B cell (primary cell): ENCODE measurements around the gene PILRB. TPM values are rescaled to one million over a fixed set of nuclear protein-coding genes. Genes with fewer than 3 reads are reported as not detected.
"Not testable (repeated sequence)": the region's sequence is repeated elsewhere in the genome, so short reads cannot be mapped to it uniquely, and the experiment has no call there.

Source experiments
- ATAC-seq: fragments of 200-7000 bp; cut with Tn5 transposase; one replicate; pipeline ENCODE4 v1.10.0; 2021; ENCODE audit warnings: low read depth, mild to moderate bottlenecking, moderate number of reproducible peaks, moderate library complexity
- CTCF ChIA-PET: fragments of 350-600 bp; sonication (Branson Sonifier 250); formaldehyde crosslinking; loops from one replicate; lab custom pipeline; 2021; ENCODE audit warnings: antibody characterized with exemption, inconsistent platforms; lab: Charles Lee
- POLR2A ChIA-PET: fragments of 350-600 bp; sonication (Branson Sonifier 250); formaldehyde crosslinking; loops from one replicate; lab custom pipeline; 2021; ENCODE audit warnings: antibody characterized with exemption; lab: Charles Lee
- DNase-seq: peaks from one replicate; pipeline ENCODE4 v3.0.0; 2013
- H2AFZ ChIP-seq: 2 replicates; pipeline ENCODE4 v1.6.1; 2012; ENCODE audit warnings: mild to moderate bottlenecking, low read depth, low read length; ENCODE audit not compliant: insufficient read depth, poor library complexity, severe bottlenecking
- H3K27ac ChIP-seq, 2 donors: 1 replicate in 1 of 2; 2 replicates in 1 of 2; pipeline ENCODE4 v1.5.1; 2012 to 2013; ENCODE audit warnings: low read length in 2 of 2, mild to moderate bottlenecking in 2 of 2, moderate library complexity in 1 of 2
- H3K27me3 ChIP-seq, 4 experiments: fragments of 200-600 bp in 1 of 4; sonication (generic) in 1 of 4; replicated peaks in 1 of 4; 1 replicate in 2 of 4; 2 replicates in 2 of 4; pipeline versions ENCODE4 v1.6.1 to v1.7.0; 2013 to 2016; ENCODE audit warnings: low read length in 3 of 4, mild to moderate bottlenecking in 2 of 4, mixed read lengths in 1 of 4, moderate library complexity in 1 of 4; ENCODE audit not compliant: insufficient read depth in 4 of 4, control insufficient read depth in 3 of 4; ENCODE audit errors: control extremely low read depth in 1 of 4
- H3K36me3 ChIP-seq, 2 experiments: replicated peaks in 1 of 2; 1 replicate in 1 of 2; 2 replicates in 1 of 2; pipeline versions ENCODE4 v1.6.1 to v1.7.1; 2013; ENCODE audit warnings: low read length in 1 of 2; ENCODE audit not compliant: insufficient read depth in 2 of 2, control insufficient read depth in 1 of 2; ENCODE audit errors: control extremely low read depth in 1 of 2, extremely low read depth in 1 of 2
- H3K4me1 ChIP-seq, 2 donors: fragments of 200-600 bp in 1 of 2; sonication (generic) in 1 of 2; 1 replicate in 1 of 2; 2 replicates in 1 of 2; pipeline versions ENCODE4 v1.5.1 to v1.6.1; 2013 to 2017; ENCODE audit warnings: low read length in 2 of 2; ENCODE audit not compliant: control insufficient read depth in 2 of 2, insufficient read depth in 2 of 2
- H3K4me2 ChIP-seq: replicated peaks from 2 replicates; pipeline ENCODE3; 2012; ENCODE audit warnings: mild to moderate bottlenecking, low read depth, low read length; ENCODE audit not compliant: poor library complexity, severe bottlenecking
- H3K4me3 ChIP-seq, 5 experiments: fragments of 200-600 bp in 1 of 5; sonication (generic) in 1 of 5; 1 replicate in 3 of 5; 2 replicates in 2 of 5; pipeline versions ENCODE4 v1.5.1 to v1.7.0; 2011 to 2016; ENCODE audit warnings: low read length in 4 of 5, mild to moderate bottlenecking in 4 of 5, low read depth in 2 of 5, control low read depth in 1 of 5, moderate library complexity in 1 of 5; ENCODE audit not compliant: insufficient read depth in 1 of 5; ENCODE audit errors: control extremely low read depth in 1 of 5, extremely low read depth in 1 of 5
- H3K79me2 ChIP-seq: fragments of 200-600 bp; sonication (generic); one replicate; pipeline ENCODE4 v1.6.0; 2016; ENCODE audit warnings: low read length; ENCODE audit not compliant: control insufficient read depth, insufficient read depth
- H3K9ac ChIP-seq: fragments of 200-600 bp; sonication (generic); 2 replicates; pipeline ENCODE4 v1.6.1; 2017; ENCODE audit warnings: mild to moderate bottlenecking, low read length, moderate library complexity
- H3K9me3 ChIP-seq, 3 donors: one replicate each; pipeline versions ENCODE4 v1.6.1 to v1.7.1; 2013; ENCODE audit warnings: low read length in 2 of 3; ENCODE audit not compliant: control insufficient read depth in 2 of 3, insufficient read depth in 1 of 3; ENCODE audit errors: control extremely low read depth in 1 of 3
- H4K20me1 ChIP-seq: 2 replicates; pipeline ENCODE4 v1.6.0; 2012; ENCODE audit warnings: mild to moderate bottlenecking, low read length; ENCODE audit not compliant: insufficient read depth, control insufficient read depth, poor library complexity, severe bottlenecking
- H3K27ac Mint-ChIP-seq: one replicate; pipeline ENCODE4 v1.8.0; 2021; ENCODE audit warnings: mixed read lengths
- H3K27me3 Mint-ChIP-seq: one replicate; pipeline ENCODE4 v1.8.0; 2021; ENCODE audit warnings: mixed read lengths
- H3K4me1 Mint-ChIP-seq: one replicate; pipeline ENCODE4 v1.8.0; 2021; ENCODE audit warnings: mixed read lengths
- H3K4me3 Mint-ChIP-seq: one replicate; pipeline ENCODE4 v1.8.0; 2021; ENCODE audit warnings: mixed read lengths
- H3K9me3 Mint-ChIP-seq: one replicate; pipeline ENCODE4 v1.8.0; 2022; ENCODE audit warnings: mixed read lengths; ENCODE audit not compliant: insufficient read depth
- EZH2 ChIP-seq: IDR thresholded peaks from 2 replicates; pipeline ENCODE4 v1.6.1; 2012; ENCODE audit warnings: borderline replicate concordance, low read depth, mild to moderate bottlenecking, moderate library complexity, low read length; ENCODE audit not compliant: insufficient read depth, poor library complexity, severe bottlenecking
- WGBS: methylation state at CpG from one replicate; pipeline ENCODE4 v1.1.5; 2013; ENCODE audit warnings: missing lambda C conversion rate; ENCODE audit not compliant: insufficient coverage; 5-methylcytosine and 5-hydroxymethylcytosine counted together
- intact Hi-C: fragments of 100-400 bp; cut with micrococcal nuclease; formaldehyde crosslinking; loops from one replicate; pipeline ENCODE4 v1.10.0; 2022
- polyA plus RNA-seq: library from polyadenylated mRNA; depleted of rRNA; stranded (reverse); fragments of >200 nt; gene quantifications from 2 replicates; pipeline ENCODE4 v1.2.3, GENCODE V29; 2012
- total RNA-seq, 2 donors: library from RNA; stranded (reverse); fragments of 120-200 nt in 1 of 2; gene quantifications; 1 replicate in 1 of 2; 2 replicates in 1 of 2; pipeline versions ENCODE4 v1.2.3 to v1.2.4, GENCODE V29; 2013 to 2022
- TF ChIP-seq, protein P1 (sequence below): fragments of 200-600 bp; IDR thresholded peaks from one replicate; pipeline ENCODE4 v1.8.0; 2022; ENCODE audit warnings: antibody characterized with exemption, mild to moderate bottlenecking

The PILRB gene
- total and polyA plus RNA-seq, 2 donors (not counting 1 experiment from before 2014, with no cell fraction given): 162 to 391 TPM

- no peak for DNase-seq
- TF ChIP-seq EZH2: no peak
- TF ChIP-seq, protein P1, sequence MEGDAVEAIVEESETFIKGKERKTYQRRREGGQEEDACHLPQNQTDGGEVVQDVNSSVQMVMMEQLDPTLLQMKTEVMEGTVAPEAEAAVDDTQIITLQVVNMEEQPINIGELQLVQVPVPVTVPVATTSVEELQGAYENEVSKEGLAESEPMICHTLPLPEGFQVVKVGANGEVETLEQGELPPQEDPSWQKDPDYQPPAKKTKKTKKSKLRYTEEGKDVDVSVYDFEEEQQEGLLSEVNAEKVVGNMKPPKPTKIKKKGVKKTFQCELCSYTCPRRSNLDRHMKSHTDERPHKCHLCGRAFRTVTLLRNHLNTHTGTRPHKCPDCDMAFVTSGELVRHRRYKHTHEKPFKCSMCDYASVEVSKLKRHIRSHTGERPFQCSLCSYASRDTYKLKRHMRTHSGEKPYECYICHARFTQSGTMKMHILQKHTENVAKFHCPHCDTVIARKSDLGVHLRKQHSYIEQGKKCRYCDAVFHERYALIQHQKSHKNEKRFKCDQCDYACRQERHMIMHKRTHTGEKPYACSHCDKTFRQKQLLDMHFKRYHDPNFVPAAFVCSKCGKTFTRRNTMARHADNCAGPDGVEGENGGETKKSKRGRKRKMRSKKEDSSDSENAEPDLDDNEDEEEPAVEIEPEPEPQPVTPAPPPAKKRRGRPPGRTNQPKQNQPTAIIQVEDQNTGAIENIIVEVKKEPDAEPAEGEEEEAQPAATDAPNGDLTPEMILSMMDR: no peak
- no peak overlapping the region for H2AFZ ChIP-seq
- Mint-ChIP-seq H3K4me3 (no peak overlapping the region), H3K9me3 (no peaks in the 10 kb centered on the region), H3K27ac (peak overlapping the region; percentile 35), H3K4me1 (peaks cover 55% of the 10 kb centered on the region), H3K27me3 (no peaks in the 10 kb centered on the region)
- POLR2A ChIA-PET: no interaction called here
- peaks cover 38 to 46% of the 10 kb centered on the region in 2 donors for H3K4me1 ChIP-seq
- H3K9ac ChIP-seq: no peak overlapping the region
- H3K27me3 ChIP-seq: no peaks in the 10 kb centered on the region
- ATAC-seq: no peak
- no peaks in the 10 kb centered on the region for H4K20me1 ChIP-seq
- intact Hi-C loops: no loop called here
- no peaks in the 10 kb centered on the region for H3K79me2 ChIP-seq
- no peak overlapping the region for H3K27ac ChIP-seq
- H3K4me2 ChIP-seq: no peak overlapping the region
- peaks cover 0 to 41% of the 10 kb centered on the region in 2 experiments for H3K36me3 ChIP-seq
- CTCF ChIA-PET: interaction anchor here (2.0 kb wide), 1 partner anchor 44 kb away, joined by 11 read pairs; no protein-coding TSS in a partner anchor
- no peaks in the 10 kb centered on the region for H3K9me3 ChIP-seq
- H3K4me3 ChIP-seq: no peak overlapping the region
Measured at GRCh38 chr7:100363098-100363497, 5.2 kb downstream of the PILRB start.

GRCh38 chr7:100363797-100364196 lies 5.9 kb downstream of the PILRB start:
- WGBS: 97% methylated on average over 5 of the region's 7 CpGs
- POLR2A ChIA-PET, DNase-seq, H3K9me3 Mint-ChIP-seq, H3K4me3 ChIP-seq, H3K4me3 Mint-ChIP-seq, H3K27ac Mint-ChIP-seq, H4K20me1 ChIP-seq, H3K9me3 ChIP-seq, H3K27ac ChIP-seq, ATAC-seq, H3K27me3 Mint-ChIP-seq, H3K9ac ChIP-seq, H3K27me3 ChIP-seq, H3K79me2 ChIP-seq, intact Hi-C loops, H3K4me2 ChIP-seq, H2AFZ ChIP-seq: not testable (repeated sequence)
- Histone ChIP-seq H3K36me3 (peaks cover 0 to 39% of the 10 kb centered on the region in 2 experiments), H3K4me1 (peaks cover 39 to 46% of the 10 kb centered on the region in 2 donors)
- CTCF ChIA-PET: interaction anchor here (2.3 kb wide), 1 partner anchor 43 kb away, joined by 21 read pairs; no protein-coding TSS in a partner anchor
- H3K4me1 Mint-ChIP-seq: peaks cover 55% of the 10 kb centered on the region
